ENCODE measurements around the gene LDLRAD3. TPM values are rescaled to one million over a fixed set of nuclear protein-coding genes. Genes with fewer than 3 reads are reported as not detected.

The LDLRAD3 gene
- total RNA-seq, 1 donor from 2014 or later: 8.6 TPM

- no peaks in the 10 kb centered on the region for H3K9me3 Mint-ChIP-seq (ENCODE audit: low read depth)
- no peak overlapping the region for H3K27ac Mint-ChIP-seq (ENCODE audit: unreplicated experiment)
- H3K27me3 Mint-ChIP-seq (ENCODE audit: low read depth): no peaks in the 10 kb centered on the region
- H3K4me3 Mint-ChIP-seq (ENCODE audit: unreplicated experiment): no peak overlapping the region
- peaks cover 2% of the 10 kb centered on the region for H3K36me3 Mint-ChIP-seq (ENCODE audit: low read depth)
- no peak for TF ChIP-seq CTCF (IDR thresholded peaks at IDR 0.05)
- DNase-seq (ENCODE audit: low spot score): no peak
- peaks cover 18% of the 10 kb centered on the region for H3K4me1 Mint-ChIP-seq (ENCODE audit: low read depth)
These were observed 104.8 kb downstream of the LDLRAD3 start for GRCh38 chr11:36048496-36049247.

GRCh38 chr11:36051235-36052144 lies 107.6 kb downstream of the LDLRAD3 start:
- H3K36me3 Mint-ChIP-seq (ENCODE audit: low read depth): peaks cover 4% of the 10 kb centered on the region
- no peak overlapping the region for H3K4me3 Mint-ChIP-seq (ENCODE audit: unreplicated experiment)
- H3K27me3 Mint-ChIP-seq (ENCODE audit: low read depth): no peaks in the 10 kb centered on the region
- DNase-seq (ENCODE audit: low spot score): no peak
- no peak overlapping the region for H3K27ac Mint-ChIP-seq (ENCODE audit: unreplicated experiment)
- peaks cover 14% of the 10 kb centered on the region for H3K4me1 Mint-ChIP-seq (ENCODE audit: low read depth)
- H3K9me3 Mint-ChIP-seq (ENCODE audit: low read depth): peaks cover 5% of the 10 kb centered on the region
- TF ChIP-seq CTCF (IDR thresholded peaks at IDR 0.05): no peak

DNA sequence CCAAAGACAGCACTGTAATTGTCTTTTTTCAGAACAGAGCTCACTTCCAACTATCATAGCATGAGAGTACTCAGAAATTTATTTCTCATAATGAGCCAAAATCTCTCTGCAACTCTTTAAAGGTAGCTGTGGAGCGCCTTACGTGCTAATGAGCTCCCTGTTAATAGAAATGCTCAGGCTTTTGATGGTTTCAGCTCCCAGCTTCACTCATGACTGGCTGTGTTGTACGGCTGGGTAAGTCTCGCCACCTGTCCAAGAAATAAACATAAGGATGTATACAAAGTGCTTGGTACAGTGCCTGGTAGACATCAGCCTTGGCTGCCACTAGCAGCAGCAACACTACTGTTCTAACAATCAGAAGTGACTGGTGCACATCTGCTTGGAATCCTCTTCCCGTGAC lies 109.4 kb downstream of the LDLRAD3 start:
- H3K4me3 Mint-ChIP-seq (ENCODE audit: unreplicated experiment): no peak overlapping the region
- H3K27me3 Mint-ChIP-seq (ENCODE audit: low read depth): no peaks in the 10 kb centered on the region

DNA sequence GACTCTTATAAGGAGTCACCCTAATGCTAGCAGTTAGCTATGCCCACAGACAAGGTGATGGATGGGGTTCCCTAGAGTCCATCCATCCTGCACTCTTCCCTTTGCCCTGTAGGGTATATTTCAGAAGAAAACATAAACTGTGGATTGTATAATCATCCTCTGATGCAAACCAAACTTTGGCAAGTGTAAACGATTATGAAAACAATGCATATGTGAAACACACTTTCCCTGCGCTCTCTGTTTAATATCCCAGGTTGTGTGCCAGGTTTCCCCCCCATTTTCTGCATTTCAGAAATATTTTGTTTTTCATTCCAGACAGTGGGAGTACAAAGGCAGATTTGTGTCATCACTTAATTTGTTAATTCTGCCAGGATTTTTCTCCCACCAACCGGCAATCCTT lies 110.0 kb downstream of the LDLRAD3 start:
- DNase-seq (ENCODE audit: low spot score): no peak
- Mint-ChIP-seq H3K4me1 (ENCODE audit: low read depth) (peaks cover 9% of the 10 kb centered on the region), H3K9me3 (ENCODE audit: low read depth) (peaks cover 5% of the 10 kb centered on the region), H3K27ac (ENCODE audit: unreplicated experiment) (no peak overlapping the region), H3K27me3 (ENCODE audit: low read depth) (no peaks in the 10 kb centered on the region), H3K36me3 (ENCODE audit: low read depth) (peaks cover 6% of the 10 kb centered on the region), H3K4me3 (ENCODE audit: unreplicated experiment) (no peak overlapping the region)
- no peak for TF ChIP-seq CTCF (IDR thresholded peaks at IDR 0.05)

More for the DNA sequence above, 109.4 kb downstream of the LDLRAD3 start:
- H3K4me1 Mint-ChIP-seq (ENCODE audit: low read depth): peaks cover 14% of the 10 kb centered on the region
- H3K36me3 Mint-ChIP-seq (ENCODE audit: low read depth): peaks cover 6% of the 10 kb centered on the region
- H3K9me3 Mint-ChIP-seq (ENCODE audit: low read depth): peaks cover 5% of the 10 kb centered on the region
- H3K27ac Mint-ChIP-seq (ENCODE audit: unreplicated experiment): no peak overlapping the region
- no peak for TF ChIP-seq CTCF (IDR thresholded peaks at IDR 0.05)
- DNase-seq (ENCODE audit: low spot score): no peak

- H3K27ac Mint-ChIP-seq (ENCODE audit: unreplicated experiment): no peak overlapping the region
- H3K4me3 Mint-ChIP-seq (ENCODE audit: unreplicated experiment): no peak overlapping the region
- no peaks in the 10 kb centered on the region for H3K27me3 Mint-ChIP-seq (ENCODE audit: low read depth)
- peaks cover 6% of the 10 kb centered on the region for H3K4me1 Mint-ChIP-seq (ENCODE audit: low read depth)
- peaks cover 7% of the 10 kb centered on the region for H3K9me3 Mint-ChIP-seq (ENCODE audit: low read depth)
- TF ChIP-seq CTCF (IDR thresholded peaks at IDR 0.05): no peak
- DNase-seq (ENCODE audit: low spot score): no peak
- H3K36me3 Mint-ChIP-seq (ENCODE audit: low read depth): peaks cover 11% of the 10 kb centered on the region
These were observed 110.8 kb downstream of the LDLRAD3 start for GRCh38 chr11:36054628-36055027.
